GM21619 (cell line): Measurements from ENCODE around the gene CBARP.

Source experiments
- ATAC-seq: cut with Tn5 transposase; IDR thresholded peaks from one replicate; pipeline ENCODE4 v1.9.1; 2021; ENCODE audit not compliant: unreplicated experiment

The CBARP gene

GRCh38 chr19:1265615-1266128 lies 27.9 kb upstream of the CBARP start:
- ATAC-seq, result no peak

DNA sequence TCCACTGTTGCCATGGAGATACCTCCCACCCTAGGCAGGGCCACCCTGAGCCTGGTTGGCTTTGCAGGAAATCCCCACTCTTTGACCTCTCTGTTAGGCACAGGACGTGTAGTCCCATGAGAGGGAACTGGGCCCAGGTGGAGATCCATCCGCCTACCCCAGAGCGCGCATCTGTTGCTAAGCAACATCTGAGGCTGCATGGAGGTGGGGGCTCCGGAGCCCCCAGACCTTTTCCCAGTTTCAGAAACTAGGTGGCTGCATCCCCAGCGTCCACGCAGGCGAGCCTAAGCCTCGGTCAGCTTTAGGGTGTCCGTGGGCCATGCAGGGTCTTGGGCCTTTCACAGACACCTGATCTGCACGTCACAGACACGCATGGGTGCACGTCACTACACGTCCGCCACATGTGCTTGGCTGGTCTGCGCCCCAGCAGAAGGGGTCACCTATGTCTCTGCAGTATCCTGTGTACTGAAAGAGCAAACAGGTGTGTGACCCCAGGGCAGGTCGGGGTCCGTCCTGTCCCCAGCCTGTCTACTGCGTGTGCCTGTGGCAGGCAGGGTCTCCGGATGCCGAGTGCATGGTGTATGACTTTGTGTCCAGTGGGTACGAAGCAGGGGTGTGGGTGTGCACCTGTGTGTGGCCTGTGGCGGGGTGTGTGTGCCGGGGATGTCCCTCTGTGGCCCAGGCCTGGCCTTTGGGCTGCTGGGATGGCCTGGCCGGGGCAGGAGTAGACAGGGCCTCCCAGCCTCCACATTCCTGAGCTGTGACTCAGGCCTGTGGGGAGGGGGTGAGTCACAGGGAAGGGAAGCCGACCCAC lies 27.2 kb upstream of the CBARP start:
- no peak for ATAC-seq

- ATAC-seq, result no peak
Observed at GRCh38 chr19:1263188-1263587, 25.4 kb upstream of the CBARP start.

DNA sequence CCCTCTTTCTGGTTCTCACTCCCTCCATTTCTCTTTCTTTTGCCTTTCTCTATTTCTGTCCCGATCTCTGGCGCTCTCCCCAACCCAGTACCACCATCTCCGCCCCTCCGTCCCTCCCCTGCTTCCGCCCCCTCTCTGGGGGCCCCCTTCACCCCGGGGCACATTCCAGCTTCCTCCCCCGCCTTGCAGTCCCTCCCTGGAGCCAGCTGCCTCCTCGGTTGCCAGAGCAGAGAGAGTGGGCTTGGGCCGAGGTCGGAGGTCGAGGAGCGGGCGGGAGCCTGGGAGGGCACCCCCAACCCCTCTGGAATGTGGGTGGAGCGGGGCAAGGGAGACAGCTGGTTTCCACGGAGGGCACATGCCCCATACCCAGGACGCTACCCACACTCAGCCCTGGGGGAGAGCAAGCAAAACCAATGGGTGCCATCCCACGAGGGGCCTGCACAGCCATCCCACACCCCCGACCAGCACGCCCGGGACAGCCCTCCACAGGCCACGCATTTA lies 24.9 kb upstream of the CBARP start:
- ATAC-seq, result no peak

DNA sequence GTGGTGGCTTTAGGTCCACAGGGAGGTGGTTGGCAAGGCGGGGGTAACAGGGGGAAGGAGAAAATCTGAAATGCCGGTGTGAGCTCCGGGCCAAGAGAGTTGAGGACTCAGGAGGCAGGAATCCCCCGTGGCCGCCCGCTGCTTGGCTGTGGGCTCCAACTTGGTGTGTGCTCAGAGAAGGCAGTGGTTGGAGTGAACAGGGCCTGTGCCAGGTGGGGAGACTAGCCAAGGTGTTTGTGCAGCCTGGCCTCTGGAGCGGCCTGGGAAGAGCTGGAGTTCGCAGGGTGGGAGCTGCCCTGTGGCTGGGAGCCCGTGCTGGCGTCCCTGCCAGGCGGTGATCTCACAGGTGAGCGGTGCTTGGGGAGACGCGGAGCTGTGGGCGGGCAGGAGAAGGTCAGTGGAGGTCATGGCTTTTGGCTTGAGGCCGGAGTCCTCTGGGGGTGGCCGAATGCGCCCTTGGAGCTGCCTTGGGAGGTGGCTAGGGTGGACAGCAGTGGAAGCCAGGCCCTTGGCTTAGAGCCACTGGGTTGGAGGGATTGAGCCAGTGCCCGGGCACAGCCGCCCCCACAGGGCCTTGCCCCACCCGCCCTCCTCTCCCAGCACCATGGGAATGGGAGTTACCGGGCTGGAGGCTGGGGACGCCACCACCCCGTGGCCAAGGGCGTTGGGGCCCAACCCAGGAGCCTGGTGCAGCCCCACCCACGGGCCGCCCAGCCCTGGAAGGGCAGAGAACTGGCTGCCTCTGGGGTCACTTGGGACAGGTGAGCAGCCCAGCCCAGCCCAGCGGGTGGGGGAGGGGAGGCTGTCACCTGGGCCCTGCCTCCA lies 24.2 kb upstream of the CBARP start:
- no peak for ATAC-seq

DNA sequence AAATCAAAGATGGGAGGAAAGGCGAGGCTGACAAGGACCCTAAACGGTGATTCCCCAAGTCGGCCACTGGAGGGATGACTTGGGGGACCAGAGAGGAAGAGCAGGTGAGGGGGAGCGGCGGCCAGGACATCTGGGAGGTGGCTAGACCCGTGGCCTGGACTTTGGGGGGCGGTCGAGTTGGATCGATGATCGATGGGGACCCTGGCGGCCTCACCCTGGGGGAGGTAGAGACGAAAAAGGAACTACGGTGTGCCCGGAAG lies 23.7 kb upstream of the CBARP start:
- no peak for ATAC-seq

- peak; percentile 37 for ATAC-seq
Observed at GRCh38 chr19:1260749-1261537, 23.1 kb upstream of the CBARP start.

DNA sequence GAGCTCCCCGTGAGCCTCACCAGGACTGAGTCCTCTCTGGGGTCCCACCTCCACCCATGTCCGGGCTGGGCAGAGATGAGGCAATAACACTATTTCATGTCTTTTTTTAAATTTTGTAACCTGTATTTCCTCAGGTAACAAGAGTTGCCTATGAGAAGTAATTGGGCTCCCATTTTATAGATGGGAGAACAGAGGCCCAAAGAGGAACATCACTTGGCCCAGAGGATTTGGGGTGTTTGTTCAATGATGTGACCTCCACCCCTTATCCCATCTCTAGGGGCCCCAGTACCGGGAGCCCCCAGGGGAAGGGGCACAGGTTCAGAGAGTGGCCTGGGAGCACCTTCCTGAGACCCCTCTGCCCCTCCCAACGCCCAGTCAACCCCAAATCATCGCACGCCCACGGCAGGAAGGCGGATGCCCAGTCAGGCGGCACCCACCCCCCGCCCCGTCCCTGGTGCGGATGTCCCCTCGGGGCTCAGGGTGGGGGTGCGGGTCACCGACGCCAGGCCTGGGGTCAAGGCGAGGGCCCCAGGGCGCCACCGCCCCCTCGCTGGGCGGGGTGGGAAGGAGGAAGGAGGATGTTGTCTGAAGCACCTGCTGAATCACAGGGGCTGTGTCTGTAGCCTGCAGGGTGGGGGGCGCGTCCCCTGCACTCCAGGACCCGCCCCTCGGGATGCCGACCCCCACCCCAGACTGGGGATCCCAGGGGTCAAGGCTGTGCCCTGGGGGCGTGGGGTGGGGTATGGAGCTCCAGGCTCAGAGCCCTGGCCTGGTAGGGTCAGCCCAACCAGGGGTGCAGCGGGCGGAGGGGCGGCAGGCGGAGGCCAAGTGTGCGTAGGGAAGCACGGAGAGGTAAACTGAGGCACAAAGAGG lies 22.3 kb upstream of the CBARP start:
- no peak for ATAC-seq

DNA sequence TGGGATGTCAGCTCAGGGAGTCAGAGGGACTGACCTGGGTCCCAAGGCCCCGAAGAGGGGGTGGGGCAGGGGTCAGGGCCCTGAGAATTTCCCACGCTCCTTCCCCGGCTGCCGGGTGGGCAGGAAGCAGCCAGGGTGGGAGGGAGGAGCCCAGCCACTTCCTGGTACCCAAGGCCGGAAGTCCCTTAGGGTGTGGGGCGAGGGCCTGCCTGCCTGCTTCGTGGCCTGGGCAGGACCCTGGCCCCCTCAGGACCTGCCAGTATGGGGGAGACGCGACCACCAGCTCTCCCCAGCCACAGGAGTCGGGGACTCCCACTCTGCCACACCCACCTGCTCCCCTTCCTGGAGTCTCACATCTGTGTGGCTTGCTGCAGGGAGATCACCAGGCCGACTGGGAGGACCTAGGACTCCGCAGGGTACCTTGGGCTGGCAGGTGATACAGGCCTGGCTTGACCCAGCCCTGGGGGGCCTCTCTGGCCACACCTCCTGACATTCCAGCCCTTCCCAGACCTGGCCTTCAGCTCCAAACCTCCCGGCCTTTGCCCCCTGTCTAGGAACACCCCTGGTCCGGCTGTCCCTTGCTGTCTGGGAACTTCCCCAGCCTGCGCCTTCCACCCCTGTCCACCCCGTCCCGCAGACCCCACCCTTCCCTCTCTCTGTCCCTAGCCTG lies 21.5 kb upstream of the CBARP start:
- no peak for ATAC-seq

DNA sequence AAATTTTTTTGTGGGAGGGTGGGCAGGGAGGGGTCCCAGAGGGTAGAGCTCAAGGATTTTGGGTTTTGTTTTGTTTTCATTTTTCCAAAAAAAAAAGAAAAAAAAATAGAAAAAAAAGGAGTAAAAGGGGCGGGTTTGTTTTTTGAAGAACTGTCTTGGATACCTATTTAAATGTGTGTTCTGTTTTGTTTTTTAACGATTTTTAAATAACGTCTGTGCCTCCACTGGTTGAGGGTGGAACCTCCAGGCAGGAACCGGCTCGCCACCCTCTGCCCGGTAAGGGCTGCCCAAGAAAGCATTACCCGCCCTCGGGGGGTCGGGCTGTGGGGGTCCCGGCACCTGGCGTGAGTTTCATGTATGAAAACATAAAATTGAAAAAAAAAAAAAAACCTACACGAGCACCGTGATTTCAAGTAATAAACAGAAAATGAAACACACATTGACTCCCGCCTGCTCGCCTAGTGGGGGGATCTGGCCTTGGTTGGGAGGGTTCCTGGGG lies 21.0 kb upstream of the CBARP start:
- ATAC-seq, result no peak

GRCh38 chr19:1258163-1258492 lies 20.3 kb upstream of the CBARP start:
- no peak for ATAC-seq

DNA sequence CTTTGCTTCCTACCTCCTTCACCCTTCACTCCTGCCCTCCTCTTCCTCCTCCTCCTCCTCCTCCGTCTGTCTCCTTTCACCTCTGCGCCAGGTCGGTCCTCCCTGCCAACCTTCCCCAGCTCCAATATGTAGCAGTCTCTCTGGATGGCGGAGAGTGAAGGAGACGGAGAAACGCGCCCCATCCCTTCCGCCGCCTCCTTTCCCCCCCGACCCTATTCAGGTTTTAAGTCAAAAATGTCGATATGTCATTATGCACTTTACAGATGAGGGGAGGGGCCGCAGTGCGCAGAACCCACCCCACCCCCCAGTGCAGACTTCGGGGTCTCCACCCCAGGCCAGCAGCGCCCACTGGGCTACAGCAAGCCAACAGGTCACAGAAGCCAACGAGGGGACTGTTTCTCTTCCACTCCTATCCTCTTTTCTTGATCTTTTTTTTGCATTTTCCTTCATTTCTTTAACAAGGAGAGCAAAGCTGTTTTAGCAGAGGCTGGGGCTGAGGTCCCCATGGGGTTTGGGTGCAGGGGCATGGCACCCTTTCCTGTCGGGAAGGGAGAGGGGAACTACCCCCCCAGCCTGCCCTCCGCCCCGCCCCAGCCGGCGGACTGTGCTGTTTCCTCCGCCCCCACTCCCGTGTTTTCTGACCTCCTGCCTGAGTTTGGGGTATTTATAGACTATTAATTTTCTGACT lies 19.8 kb upstream of the CBARP start:
- ATAC-seq, result no peak

DNA sequence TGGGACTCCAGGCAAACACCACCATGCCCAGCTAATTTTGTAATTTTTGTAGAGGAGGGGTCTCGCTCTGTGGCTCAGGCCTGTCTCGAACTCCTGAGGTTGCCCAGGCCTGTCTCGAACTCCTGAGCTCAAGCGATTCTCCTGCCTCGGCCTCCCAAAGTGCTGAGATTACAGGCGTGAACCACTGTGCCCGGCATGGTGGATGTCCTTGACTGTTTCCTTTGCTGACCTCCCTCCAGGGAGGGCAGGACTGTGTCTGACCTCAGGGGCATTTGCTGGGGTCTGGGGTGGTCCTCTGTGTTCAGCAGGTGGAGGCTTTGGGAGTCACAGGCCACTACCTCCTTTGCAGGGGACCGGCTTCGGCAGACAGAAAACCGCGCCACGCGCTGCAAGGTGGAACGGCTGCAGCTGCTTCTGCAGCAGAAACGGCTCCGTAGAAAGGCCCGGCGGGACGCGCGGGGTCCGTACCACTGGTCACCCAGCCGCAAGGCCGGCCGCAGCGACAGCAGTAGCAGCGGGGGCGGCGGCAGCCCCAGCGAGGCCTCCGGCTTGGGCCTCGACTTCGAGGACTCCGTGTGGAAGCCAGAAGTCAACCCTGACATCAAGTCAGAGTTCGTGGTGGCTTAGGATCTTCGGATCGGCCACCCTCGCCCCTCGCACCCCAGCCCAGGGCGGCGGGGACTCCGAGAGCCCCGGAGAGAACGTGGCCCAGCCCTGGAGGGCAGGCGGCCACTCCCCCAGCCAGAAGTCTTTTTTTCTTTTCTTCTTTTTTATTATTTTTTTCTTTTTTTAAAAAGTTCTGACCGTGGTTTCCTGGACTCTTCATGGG lies 19.1 kb upstream of the CBARP start:
- ATAC-seq, result no peak

GRCh38 chr19:1255186-1256161 lies 17.7 kb upstream of the CBARP start:
- ATAC-seq, result no peak

GRCh38 chr19:1254530-1255185 lies 16.9 kb upstream of the CBARP start:
- no peak for ATAC-seq

GRCh38 chr19:1254081-1254527 lies 16.3 kb upstream of the CBARP start:
- ATAC-seq, result no peak
